AG10803 (cell line): Measurements from ENCODE around the gene CCDC70.
A peak's percentile ranks its signal among the peaks of the same experiment; 100 is the strongest.

Experiments used
- DNase-seq: peaks from one replicate; pipeline ENCODE4 v3.0.0; 2010; ENCODE audit warnings: low read depth
- H3K4me3 ChIP-seq: 2 replicates; pipeline ENCODE4 v1.5.1; 2011; ENCODE audit warnings: mild to moderate bottlenecking, low read length, control low read depth
- TF ChIP-seq, protein P1 (sequence below): conservative IDR thresholded peaks from 2 replicates; pipeline ENCODE4 v1.5.1; 2011; ENCODE audit warnings: mild to moderate bottlenecking, low read length, control low read depth, inconsistent platforms

The CCDC70 gene

DNA sequence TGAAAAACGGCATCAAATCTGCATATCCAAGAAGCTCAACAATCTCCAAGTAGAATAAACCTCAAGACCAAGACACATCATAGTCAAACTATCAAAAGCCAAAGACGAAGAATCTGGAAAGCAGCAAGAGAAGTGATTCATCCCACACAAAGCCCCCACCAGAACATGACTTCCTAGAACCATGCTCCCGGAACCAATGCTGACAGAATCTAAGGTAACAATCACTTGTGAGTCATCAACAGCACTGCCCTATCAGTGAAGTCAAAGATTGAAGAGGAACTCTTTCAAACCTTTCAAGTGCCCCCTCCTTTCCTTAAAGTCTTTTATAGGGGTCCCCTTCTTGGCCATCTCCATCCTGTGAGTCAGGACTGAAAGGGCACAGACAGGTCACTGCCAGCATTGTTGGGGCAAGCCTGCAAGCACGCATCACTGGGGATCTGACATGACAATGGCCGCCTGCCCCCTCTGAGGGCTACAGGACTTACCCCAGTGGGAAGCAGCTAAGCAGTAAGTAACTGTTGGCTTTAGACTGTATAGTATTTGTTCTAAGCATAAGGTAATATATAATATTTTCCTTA is at the start of gene CCDC70:
Gene CCDC70 (plus strand): TSS at position 247 of the 578 bp plus-strand sequence. CDS start 3,443 bp downstream, outside the sequence.
- TF ChIP-seq, protein P1, sequence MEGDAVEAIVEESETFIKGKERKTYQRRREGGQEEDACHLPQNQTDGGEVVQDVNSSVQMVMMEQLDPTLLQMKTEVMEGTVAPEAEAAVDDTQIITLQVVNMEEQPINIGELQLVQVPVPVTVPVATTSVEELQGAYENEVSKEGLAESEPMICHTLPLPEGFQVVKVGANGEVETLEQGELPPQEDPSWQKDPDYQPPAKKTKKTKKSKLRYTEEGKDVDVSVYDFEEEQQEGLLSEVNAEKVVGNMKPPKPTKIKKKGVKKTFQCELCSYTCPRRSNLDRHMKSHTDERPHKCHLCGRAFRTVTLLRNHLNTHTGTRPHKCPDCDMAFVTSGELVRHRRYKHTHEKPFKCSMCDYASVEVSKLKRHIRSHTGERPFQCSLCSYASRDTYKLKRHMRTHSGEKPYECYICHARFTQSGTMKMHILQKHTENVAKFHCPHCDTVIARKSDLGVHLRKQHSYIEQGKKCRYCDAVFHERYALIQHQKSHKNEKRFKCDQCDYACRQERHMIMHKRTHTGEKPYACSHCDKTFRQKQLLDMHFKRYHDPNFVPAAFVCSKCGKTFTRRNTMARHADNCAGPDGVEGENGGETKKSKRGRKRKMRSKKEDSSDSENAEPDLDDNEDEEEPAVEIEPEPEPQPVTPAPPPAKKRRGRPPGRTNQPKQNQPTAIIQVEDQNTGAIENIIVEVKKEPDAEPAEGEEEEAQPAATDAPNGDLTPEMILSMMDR = no peak
- DNase-seq = no peak
- H3K4me3 ChIP-seq = no peak within 1 kb of the TSS

GRCh38 chr13:51814071-51814470 is 47.7 kb upstream of the CCDC70 start:
- no peak overlapping the region for H3K4me3 ChIP-seq
- TF ChIP-seq, protein P1 = no peak
- DNase-seq = no peak

DNA sequence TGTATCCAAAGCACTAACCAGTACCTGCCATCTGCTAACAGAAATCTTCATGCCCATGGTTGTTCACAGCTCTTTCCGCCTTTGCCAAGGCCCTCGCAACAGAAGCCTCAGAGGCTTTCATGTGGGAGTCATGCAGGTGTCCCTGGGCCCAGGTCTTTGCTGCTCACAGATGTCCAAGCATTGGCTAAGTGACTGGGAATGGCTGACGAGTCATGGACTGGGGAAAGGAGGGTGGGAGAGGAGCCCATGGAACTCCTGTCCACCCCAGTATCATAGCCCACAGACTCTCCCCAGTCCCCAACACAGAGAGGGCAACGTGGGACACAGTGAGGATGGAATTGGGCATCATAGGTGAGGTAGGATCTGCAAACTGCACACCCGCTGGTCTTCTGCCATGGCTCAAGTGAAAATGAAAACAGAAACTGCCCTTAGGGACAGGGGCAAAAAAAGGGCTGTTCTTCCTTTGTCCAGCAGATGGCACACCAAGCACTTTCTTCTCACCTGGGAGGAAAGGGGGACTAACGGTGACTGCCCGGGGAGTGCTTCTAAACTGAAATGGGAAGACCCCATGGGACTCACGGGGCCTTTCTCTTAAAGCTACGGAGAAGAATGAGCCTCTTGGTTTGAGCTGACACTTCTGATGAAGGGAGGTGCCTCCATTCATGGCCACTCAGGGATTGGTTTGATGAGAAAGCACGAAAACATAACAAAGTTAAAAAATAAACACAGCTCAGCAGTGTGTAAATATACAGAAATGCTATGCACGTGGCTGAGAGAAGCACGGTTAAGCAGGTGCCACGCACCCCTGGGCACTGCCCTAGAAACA is 46.7 kb upstream of the CCDC70 start:
- peak; percentile 41 for DNase-seq
- TF ChIP-seq, protein P1 = peak; percentile 93
- peak overlapping the region; percentile 49 for H3K4me3 ChIP-seq

- no peak overlapping the region for H3K4me3 ChIP-seq
- DNase-seq = no peak
- TF ChIP-seq, protein P1 = no peak
Measured at GRCh38 chr13:51815848-51816247, 45.9 kb upstream of the CCDC70 start.

- no peak overlapping the region for H3K4me3 ChIP-seq
- DNase-seq = no peak
- TF ChIP-seq, protein P1 = no peak
Measured at GRCh38 chr13:51816604-51817249, 45.0 kb upstream of the CCDC70 start.

- TF ChIP-seq, protein P1 = no peak
- DNase-seq = no peak
- H3K4me3 ChIP-seq = no peak overlapping the region
Measured at GRCh38 chr13:51817717-51818116, 44.1 kb upstream of the CCDC70 start.
